ENCODE measurements around the gene SH2D3A.

The SH2D3A gene

GRCh38 chr19:6754136-6754535 lies 13.1 kb downstream of the SH2D3A start:
- no peak overlapping the region for H3K4me3 ChIP-seq (ENCODE audit: low read depth, low read length)
- H3K9me3 ChIP-seq (ENCODE audit: control insufficient read depth, insufficient read depth, low read depth, low read length): no peaks in the 10 kb centered on the region
- no peaks in the 10 kb centered on the region for H3K4me1 ChIP-seq (ENCODE audit: control insufficient read depth, insufficient read depth, low read length)
- TF ChIP-seq KLF7 (tag by site-specific recombination; IDR thresholded peaks at IDR 0.05; ENCODE audit: borderline replicate concordance) (no peak), ZFHX2 (tag by site-specific recombination; conservative IDR thresholded peaks at IDR 0.05) (no peak), ZNF16 (tag by site-specific recombination; IDR thresholded peaks at IDR 0.05; ENCODE audit: low read depth) (no peak), ZNF24 (tag by site-specific recombination; IDR thresholded peaks at IDR 0.05) (no peak), ZNF175 (tag by site-specific recombination; IDR thresholded peaks at IDR 0.05) (no peak), ZFP41 (tag by site-specific recombination; IDR thresholded peaks at IDR 0.05; ENCODE audit: borderline replicate concordance) (no peak), YY1 (tag by site-specific recombination; IDR thresholded peaks at IDR 0.05) (no peak), ZFP3 (tag by site-specific recombination; IDR thresholded peaks at IDR 0.05; ENCODE audit: low read depth) (no peak), ZNF510 (tag by site-specific recombination; IDR thresholded peaks at IDR 0.05; ENCODE audit: insufficient replicate concordance) (no peak), ZNF544 (tag by site-specific recombination; IDR thresholded peaks at IDR 0.05) (no peak), ZNF221 (tag by site-specific recombination; IDR thresholded peaks at IDR 0.05; ENCODE audit: borderline replicate concordance) (no peak), ZNF280D (tag by site-specific recombination; IDR thresholded peaks at IDR 0.05) (no peak), TRIM28 (IDR thresholded peaks at IDR 0.05; ENCODE audit: borderline replicate concordance, low read length) (no peak), SP2 (tag by site-specific recombination; IDR thresholded peaks at IDR 0.05) (no peak), REPIN1 (tag by site-specific recombination; IDR thresholded peaks at IDR 0.05; ENCODE audit: low read depth) (no peak), ZNF843 (tag by site-specific recombination; IDR thresholded peaks at IDR 0.05) (no peak), OVOL3 (tag by site-specific recombination; IDR thresholded peaks at IDR 0.05) (no peak), OSR2 (tag by site-specific recombination; IDR thresholded peaks at IDR 0.05) (no peak)
- H3K27ac ChIP-seq (ENCODE audit: extremely low read depth, low read depth, low read length): no peak overlapping the region
- ChIA-PET CTCF (no interaction called here), POLR2A (interaction anchor here (0.7 kb wide), 1 partner anchor 10 kb away, joined by 3 read pairs; no protein-coding TSS in a partner anchor)
- peaks cover 15 to 40% of the 10 kb centered on the region in 2 experiments for H3K36me3 ChIP-seq (ENCODE audit: control insufficient read depth in 2 of 2, insufficient read depth in 1 of 2, low read length in 2 of 2)

GRCh38 chr19:6753178-6754031 lies 13.8 kb downstream of the SH2D3A start:
- ChIA-PET POLR2A (no interaction called here), CTCF (no interaction called here)
- no peaks in the 10 kb centered on the region for H3K9me3 ChIP-seq (ENCODE audit: control insufficient read depth, insufficient read depth, low read depth, low read length)
- H3K27ac ChIP-seq (ENCODE audit: extremely low read depth, low read depth, low read length): no peak overlapping the region
- H3K4me1 ChIP-seq (ENCODE audit: control insufficient read depth, insufficient read depth, low read length): no peaks in the 10 kb centered on the region
- H3K36me3 ChIP-seq (ENCODE audit: control insufficient read depth in 2 of 2, insufficient read depth in 1 of 2, low read length in 2 of 2): peaks cover 22 to 46% of the 10 kb centered on the region in 2 experiments
- H3K4me3 ChIP-seq (ENCODE audit: low read depth, low read length): no peak overlapping the region
- TF ChIP-seq ZNF596 (tag by site-specific recombination; IDR thresholded peaks at IDR 0.05): no peak
- TF ChIP-seq ZNF174 (tag by site-specific recombination; IDR thresholded peaks at IDR 0.05): no peak
- TF ChIP-seq ZNF24 (tag by site-specific recombination; IDR thresholded peaks at IDR 0.05): no peak
- no peak for TF ChIP-seq PRDM2 (tag by site-specific recombination; IDR thresholded peaks at IDR 0.05; ENCODE audit: borderline replicate concordance)
- TF ChIP-seq ZBTB48 (tag by site-specific recombination; IDR thresholded peaks at IDR 0.05): no peak
- TF ChIP-seq ZNF350 (tag by site-specific recombination; IDR thresholded peaks at IDR 0.05): no peak
- TF ChIP-seq ZNF324 (tag by site-specific recombination; IDR thresholded peaks at IDR 0.05): no peak
- no peak for TF ChIP-seq ZNF391 (tag by site-specific recombination; IDR thresholded peaks at IDR 0.05; ENCODE audit: borderline replicate concordance, low read depth)
- peak; percentile 55 for TF ChIP-seq SP2 (tag by site-specific recombination; IDR thresholded peaks at IDR 0.05)
- no peak for TF ChIP-seq GLIS2 (tag by site-specific recombination; IDR thresholded peaks at IDR 0.05)
- no peak for TF ChIP-seq ZNF830 (tag by site-specific recombination; IDR thresholded peaks at IDR 0.05; ENCODE audit: low read depth)

All from HEK293 (cell line).